NCI-H748 (cell line): ENCODE measurements around the gene IL17REL.
"Not testable (repeated sequence)": the region's sequence is repeated elsewhere in the genome, so short reads cannot be mapped to it uniquely, and the experiment has no call there.

Experiments used
- DNase-seq: peaks from one replicate; lab custom pipeline; 2025; ENCODE audit not compliant: unreplicated experiment; lab: John Stamatoyannopoulos, UW

The IL17REL gene

DNA sequence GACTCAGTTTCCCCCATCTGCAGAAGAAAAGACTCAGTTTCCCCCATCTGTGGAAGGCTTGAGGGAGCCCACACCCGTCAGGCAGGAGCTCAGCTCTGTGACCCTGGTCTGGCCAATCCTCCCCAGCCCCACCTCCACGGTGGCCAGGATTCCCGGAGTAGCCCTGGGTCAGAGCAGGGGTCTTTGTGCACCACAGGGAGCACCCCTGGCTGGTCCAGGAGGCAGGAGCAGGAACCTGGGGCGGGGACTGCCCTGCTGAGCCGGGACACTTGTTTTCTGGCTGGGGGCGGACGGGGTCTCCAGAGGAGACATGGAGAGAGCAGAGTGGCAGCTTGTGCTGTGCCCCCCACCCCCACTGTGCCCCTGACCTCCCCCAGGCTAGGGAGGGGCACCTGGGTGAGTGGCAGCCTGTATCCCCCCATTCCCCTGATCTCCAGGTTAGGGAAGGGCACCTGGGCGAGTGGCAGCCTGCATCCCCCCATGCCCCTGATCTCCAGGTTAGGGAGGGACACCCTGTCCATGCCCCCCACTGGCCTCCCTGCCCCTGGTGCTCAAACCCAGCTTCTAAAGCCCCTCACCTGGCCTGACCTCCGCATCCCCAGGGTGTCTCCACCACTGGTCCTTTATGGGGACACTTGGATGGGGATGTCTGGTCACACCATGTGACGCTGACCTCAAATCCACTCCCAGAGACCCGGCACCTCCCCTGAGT lies 18.8 kb downstream of the IL17REL start:
- no peak for DNase-seq

DNA sequence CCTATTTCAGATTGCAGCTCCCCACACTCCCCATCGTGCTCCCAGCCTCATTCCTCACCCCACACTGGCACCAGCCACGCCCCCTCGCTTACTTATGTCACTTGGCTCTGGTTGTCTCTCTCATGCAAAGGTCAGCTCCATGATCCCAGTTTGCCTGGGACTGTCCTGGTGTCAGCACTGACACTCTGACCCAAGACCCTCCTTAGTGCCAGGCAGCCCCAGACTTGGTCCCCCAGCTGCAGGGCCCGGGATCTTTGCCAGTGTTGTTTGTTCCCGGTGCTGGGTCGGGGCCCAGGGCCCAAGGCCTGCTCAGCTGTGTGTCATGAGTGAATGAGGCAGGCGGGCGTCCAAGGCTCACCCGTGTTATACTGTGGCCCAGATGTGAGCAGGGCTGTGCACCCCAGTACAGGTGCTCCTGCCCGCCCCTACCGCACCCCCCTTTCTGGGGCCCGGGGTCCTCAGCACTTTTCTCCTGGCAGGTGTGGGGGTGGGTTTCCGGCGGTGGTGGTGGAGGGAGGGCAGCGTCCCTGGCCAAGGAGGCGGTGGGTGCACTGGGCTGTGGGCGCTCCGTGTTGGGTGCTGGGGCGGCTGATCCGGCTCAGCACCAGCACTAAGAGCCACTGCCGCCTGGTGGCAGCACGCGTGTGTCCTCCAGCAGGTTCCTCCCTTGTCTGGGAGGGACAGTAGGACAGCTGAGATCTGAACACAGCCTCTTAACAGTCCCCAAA lies 19.5 kb downstream of the IL17REL start:
- peak; percentile 37 for DNase-seq

DNA sequence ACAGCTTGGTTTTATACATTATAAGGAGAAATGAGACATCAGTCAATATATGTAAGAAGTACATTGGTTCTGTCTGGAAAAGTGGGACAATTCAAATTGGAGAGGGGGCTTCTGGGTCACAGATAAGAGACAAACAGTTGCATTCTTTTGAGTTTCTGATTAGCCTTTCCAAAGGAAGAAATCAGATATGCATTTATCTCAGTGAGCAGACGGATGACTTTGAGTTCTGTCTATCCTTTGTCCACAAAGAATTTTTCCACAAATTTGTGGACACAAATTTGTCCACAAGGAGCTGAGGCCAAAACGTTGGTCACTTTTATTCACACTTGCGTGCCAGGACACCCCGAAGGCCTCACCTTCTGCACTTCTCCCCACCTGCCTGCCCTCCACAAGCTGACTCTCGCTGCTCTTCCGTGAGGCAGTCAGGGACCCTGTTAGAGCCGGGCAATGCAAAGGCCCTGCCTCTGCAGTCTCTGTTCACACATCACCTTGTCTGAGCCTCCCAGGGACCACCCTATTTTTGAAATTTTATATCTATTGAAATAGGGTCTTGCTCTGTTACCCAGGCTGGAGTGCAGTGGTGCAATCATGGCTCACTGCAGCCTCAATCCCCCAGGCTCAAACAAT lies 20.5 kb downstream of the IL17REL start:
- DNase-seq = no peak

- DNase-seq = no peak
Measured at GRCh38 chr22:49991167-49991566, 21.4 kb downstream of the IL17REL start.

DNA sequence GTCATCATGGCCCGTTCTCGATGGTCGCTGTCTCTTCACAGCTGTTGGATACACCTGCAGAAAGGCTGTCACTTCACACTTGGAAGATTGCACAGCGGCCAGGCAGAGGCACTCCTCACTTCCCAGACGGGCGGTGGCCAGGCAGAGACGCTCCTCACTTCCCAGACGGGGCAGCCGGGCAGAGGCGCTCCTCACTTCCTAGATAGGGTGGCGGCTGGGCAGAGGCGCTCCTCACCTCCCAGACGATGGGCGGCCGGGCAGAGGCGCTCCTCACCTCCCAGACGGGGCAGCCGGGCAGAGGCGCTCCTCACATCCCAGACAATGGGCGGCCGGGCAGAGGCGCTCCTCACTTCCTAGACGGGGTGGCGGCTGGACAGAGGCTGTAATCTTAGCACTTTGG lies 22.7 kb downstream of the IL17REL start:
- DNase-seq = not testable (repeated sequence)

DNA sequence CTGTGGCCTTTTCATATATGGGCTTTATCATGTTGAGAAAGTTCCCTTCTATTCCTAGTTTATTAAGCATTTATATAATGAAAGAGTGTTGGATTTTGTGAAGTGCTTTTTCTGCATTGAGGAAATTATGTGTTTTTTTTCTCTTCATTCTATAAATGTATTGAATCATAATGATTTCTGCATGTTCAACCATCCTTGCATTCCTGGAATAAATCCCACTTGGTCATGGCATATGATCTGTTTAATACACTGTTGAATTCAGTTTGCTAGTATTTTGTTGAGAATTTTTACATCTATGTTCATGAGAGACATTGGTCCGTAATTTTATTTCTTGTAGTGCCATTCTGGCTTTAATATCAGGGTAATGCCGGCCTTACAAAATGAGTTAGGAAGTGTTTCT lies 26.2 kb downstream of the IL17REL start:
- no peak for DNase-seq

DNA sequence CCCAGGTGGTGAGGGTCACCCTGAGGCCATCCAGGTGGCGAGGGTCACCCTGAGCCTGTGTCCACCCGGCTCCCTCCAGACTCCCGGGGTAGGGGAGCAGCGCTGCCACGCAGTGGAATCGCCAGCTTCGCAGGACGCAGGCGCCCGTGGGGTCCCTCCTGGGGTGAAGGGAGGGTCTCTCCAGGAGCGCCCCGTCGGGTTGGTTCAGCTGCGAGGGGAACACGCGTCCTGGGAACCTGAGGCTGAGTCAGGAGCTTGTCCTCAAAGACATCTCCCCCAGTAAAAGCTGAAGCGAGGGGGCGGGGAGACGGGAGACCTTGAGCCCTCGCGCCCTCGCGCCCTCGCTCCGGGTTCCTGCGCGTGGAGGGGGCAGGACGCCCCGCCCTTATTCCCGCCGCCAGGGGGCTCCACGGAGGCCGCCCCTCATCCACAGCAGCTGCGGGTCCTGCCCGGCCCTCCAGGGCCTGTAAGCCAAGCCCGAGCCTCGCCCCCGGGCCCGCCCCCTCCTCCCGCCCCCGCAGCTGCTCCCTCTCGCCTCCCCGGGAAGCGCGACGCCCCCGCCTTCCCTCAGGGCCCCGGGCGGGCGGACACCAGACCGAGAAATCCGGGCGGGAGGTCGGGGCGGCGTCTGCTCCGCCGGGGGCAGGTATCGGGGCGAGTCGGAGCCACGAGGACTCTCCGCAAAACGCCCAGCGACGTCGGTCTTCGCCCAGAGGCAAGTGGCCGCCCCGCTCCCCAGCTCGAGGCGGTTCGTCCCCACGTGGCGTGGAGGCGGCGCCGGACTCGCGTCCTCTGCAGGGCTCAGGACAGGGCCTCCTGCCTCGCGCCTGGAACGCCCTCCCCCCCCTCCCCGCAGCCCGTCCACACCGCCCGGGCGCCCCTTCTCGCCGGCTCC lies 29.2 kb downstream of the IL17REL start:
- no peak for DNase-seq

DNA sequence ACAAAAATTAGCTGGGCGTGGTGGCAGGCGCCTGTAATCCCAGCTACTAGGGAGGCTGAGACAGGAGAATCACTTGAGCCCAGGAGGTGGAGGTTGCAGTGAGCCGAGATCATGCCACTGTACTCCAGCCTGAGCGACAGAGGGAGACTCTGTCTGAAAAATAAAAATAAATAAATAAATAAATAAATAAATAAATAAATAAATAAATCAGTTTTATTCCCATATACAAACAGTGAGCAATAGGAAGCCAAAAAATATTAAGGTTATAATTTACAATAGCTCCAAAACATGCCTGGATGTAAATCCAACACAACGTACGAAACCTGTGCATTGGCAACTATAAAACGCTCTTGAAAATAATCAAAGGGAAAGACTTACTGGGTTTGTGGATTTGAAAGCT lies 30.8 kb downstream of the IL17REL start:
- not testable (repeated sequence) for DNase-seq

DNA sequence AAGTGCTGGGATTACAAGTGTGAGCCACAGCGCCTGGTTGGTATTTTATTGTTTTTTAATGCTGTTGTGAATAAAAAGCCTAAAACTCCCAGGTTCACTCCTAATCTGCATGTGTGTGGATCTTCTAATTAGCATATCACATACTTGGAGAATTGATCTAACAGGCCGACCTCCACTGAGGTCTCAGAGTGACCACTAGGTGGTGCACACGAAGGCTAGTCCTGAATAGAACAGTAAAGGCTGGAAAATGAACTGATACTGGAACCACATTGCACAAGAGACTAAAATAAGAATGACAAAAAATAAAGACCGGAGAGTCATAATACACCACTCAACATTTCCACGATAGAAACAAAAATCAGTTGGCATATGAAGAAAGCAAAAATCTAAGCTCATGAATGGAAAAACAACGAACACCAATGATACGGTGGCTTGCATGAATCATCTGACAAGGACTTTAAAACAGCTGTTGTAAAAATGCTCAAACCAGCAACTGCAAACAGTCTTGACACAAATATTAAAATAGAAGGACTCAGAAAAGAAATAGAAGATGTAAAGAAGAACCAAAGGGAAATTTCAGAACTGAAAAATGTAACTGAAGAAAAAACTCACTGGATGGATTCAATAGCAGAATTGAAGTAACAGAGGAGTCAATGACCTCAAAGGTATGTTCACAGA lies 32.8 kb downstream of the IL17REL start:
- DNase-seq = peak; percentile 50

GRCh38 chr22:49977578-49977977 lies 35.0 kb downstream of the IL17REL start:
- DNase-seq = no peak

GRCh38 chr22:49976439-49977175 lies 36.0 kb downstream of the IL17REL start:
- no peak for DNase-seq

GRCh38 chr22:49975543-49976389 lies 36.8 kb downstream of the IL17REL start:
- DNase-seq = no peak

DNA sequence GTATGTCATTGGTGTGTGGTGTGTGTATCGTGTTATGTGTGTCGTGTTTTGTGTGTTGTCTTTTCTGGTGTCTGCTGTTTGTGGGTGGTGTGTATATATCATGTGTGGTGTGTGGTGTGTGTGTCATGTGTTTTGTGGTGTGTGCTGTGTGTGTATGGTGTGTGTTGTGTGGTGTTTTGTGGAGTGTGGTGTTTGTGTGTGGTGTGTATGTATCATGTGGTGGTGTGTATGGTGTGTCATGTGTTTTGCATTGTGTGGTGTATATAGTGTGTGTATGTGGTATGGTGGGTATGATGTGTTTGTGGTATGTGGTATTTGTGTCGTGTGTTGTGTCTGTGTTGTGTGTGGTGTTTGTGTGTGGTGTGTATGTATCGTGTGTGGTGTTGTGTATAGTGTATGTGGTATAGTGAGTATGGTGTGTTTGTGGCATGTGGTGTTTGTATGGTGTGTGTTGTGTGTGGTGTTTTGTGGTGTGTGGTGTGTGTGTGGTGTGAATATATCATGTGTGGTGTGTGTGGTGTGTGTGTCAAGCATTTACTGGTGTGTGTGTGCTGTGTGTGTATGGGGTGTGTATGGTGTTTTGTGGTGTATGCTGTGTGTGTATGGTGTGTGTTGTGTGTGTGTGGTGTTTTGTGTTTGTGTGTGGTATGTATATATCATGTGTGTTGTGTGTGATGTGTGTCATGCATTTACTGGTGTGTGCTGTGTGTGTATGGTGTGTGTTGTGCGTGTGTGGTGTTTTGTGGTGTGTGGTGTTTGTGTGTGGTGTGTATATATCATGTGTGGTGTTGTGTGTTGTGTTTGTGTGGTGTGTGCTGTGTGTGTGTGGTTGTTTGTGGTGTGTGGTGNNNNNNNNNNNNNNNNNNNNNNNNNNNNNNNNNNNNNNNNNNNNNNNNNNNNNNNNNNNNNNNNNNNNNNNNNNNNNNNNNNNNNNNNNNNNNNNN lies 39.3 kb downstream of the IL17REL start:
- no peak for DNase-seq

GRCh38 chr22:49972163-49973017 lies 40.2 kb downstream of the IL17REL start:
- no peak for DNase-seq

DNA sequence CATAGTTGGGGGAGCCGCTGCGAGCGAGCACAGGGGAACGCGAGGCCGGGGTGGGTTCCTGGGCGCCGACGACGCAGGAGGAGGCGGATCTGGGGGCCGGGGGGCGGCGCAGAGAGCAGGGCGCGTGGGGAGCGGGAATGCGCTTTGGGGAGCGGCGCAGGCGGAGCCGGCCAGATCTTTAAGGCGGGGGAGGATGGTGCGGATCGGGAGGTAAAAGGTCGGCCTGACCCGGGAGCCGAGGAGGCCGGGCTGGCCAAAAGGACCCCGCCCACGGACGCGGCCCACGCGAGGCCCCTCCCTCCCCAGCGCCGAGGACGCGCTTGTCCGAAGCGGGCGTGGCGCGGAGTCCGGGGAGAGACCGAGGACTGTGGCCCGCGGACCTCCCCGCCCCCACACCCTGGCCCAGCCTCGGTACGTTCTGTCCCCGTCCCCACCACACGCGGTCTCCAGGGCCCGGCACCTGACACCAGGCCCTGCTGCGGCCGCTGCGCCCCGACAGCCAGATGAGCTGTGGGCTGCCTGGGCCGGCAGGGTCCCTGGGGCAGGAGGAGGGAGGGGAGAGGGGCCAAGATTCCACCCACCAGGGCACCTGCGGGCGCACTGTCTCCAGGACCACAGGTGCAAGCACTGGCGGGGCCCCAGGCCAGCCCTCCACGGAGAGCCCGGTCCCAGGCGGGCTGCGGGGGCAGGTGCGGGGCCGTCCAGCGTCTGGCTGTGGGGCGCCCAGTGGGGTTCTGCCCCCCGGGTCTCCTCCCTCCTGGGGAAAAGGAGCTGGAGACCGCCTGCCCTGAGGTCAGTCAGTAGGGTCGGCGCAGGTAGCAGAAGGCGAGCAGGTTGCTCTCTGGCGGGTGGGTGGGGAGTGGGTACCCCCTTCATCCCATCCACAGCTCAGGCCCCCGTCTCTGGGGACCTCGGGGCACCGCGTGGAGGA lies 41.1 kb downstream of the IL17REL start:
- DNase-seq = peak; percentile 25
